ENCODE measurements around the gene SMIM11.
"Not testable (repeated sequence)": the region's sequence is repeated elsewhere in the genome, so short reads cannot be mapped to it uniquely, and the experiment has no call there.

SMIM11 gene

DNA sequence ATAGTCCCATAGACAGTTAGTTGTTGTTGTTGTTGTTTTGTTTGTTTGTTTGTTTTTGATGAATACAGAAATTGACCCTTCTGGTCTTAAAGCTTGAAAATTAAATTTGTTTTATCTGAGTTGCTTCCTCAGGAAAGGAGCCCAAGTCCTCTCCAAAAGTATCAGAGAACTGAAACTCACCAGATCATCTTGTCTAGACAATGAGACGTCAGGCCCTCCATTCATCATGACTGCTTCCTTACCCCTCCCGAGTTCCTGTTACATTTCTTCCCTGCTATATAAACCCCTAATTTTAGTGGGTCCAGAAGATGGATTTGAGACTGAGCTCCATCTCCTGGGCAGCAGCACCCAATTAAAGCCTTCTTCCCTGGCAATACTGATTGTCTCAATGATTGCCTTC is 31.4 kb downstream of the SMIM11 start:
- H3K36me3 Mint-ChIP-seq, H3K27me3 Mint-ChIP-seq, H3K27ac Mint-ChIP-seq, H3K9me3 Mint-ChIP-seq, H3K4me1 Mint-ChIP-seq, H3K4me3 Mint-ChIP-seq, CTCF ChIA-PET, DNase-seq: not testable (repeated sequence)

DNA sequence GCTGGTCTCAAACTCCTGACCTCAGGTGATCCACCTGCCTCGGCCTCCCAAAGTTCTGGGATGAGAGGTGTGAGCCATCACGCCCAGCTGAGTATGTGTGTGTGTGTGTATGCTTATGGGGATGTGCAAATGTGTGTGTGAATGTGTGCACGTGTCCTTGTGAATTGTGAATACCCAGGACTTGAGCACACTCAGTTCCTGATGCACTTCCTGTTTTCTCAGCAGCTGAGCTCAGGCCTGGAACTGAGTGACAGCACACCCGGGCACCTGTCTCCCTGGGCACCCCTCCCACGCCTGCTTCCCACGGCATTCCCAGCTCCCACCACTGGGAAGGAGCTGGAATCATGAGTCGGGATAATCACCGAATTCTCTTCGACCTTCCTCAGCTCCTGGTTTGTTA is 32.0 kb downstream of the SMIM11 start:
- H3K4me3 Mint-ChIP-seq, H3K9me3 Mint-ChIP-seq, H3K27ac Mint-ChIP-seq, H3K36me3 Mint-ChIP-seq, H3K4me1 Mint-ChIP-seq, DNase-seq, CTCF ChIA-PET, H3K27me3 Mint-ChIP-seq: not testable (repeated sequence)

DNA sequence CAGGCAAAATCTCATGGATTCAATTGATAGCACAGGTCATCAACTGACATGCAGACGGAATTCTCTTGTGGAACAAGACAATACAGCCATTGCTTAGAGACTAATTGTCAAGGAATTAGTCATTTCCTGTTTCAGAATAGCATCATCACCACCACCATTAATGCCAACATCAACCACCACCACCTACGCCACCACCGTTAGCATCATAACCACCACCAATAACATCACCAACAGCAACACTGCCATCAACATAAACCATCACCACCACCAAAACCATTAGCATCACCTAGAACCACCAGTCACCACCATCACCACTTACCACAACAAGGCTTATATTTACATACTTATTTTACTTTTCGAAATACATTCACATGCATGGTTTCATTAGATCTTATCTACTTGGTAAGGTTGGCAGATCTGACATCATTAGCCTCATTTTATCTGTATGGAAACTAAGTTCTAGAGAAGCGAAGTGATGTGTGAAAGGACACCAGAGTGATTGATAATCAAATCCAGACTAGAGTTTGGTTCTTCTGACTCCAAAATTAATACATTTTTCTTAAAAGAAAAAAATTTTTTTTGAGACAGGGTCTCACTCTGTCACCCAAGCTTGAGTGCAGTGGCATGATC is 42.3 kb downstream of the SMIM11 start:
- CTCF ChIA-PET, H3K27me3 Mint-ChIP-seq, H3K9me3 Mint-ChIP-seq, H3K27ac Mint-ChIP-seq, DNase-seq, H3K4me3 Mint-ChIP-seq, H3K36me3 Mint-ChIP-seq, H3K4me1 Mint-ChIP-seq: not testable (repeated sequence)

DNA sequence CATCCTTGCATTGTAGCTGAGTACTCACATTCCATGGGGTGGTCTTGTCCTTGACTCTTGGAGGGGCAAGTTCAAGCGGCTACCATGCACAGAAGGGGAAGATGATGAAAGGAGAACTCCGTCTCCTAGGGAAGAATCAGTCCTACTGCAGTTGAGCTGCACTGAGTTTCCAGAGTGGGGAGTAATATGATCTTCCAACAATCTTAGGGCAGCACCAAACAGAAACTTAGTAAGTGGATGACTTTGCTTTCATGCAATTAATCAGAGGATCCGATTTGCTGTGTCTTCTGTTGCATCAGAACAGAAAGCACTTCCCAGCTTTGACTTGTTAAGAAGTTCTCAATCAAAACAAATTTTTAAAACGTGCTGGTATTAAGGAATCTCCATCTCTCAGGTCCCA is 48.5 kb downstream of the SMIM11 start, which contains the start of gene SMIM34:
TSS of gene SMIM34 (minus strand) at position 147 of the 400 bp plus-strand sequence. CDS start at position 35, 112 bp downstream.
- CTCF ChIA-PET, H3K27me3 Mint-ChIP-seq: not testable (repeated sequence)

DNA sequence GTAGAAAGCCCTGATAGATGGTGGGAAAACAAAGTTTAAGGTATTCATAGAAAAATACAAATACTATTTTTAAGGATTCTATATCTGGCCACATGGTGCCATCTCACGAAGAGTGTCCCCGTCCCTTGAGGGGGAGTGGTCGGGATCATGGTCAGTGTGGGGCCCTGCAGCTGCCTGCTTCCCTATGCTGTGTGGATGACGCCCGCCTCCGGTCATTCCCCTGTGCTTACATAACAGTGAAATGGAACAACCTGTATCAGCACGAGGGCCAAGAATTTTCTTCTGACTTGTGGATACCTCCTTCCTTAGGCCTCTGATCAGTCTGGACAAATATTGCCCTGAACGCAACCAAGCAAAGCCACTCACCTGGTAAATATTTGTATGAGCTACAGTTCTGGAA is 52.0 kb downstream of the SMIM11 start:
- CTCF ChIA-PET, H3K4me1 Mint-ChIP-seq, H3K27me3 Mint-ChIP-seq, H3K9me3 Mint-ChIP-seq, H3K27ac Mint-ChIP-seq, DNase-seq, H3K4me3 Mint-ChIP-seq, H3K36me3 Mint-ChIP-seq: not testable (repeated sequence)

More for the DNA sequence above, 48.5 kb downstream of the SMIM11 start, which contains the start of gene SMIM34:
- H3K4me3 Mint-ChIP-seq, H3K27ac Mint-ChIP-seq, H3K4me1 Mint-ChIP-seq, H3K9me3 Mint-ChIP-seq, H3K36me3 Mint-ChIP-seq, DNase-seq: not testable (repeated sequence)

DNA sequence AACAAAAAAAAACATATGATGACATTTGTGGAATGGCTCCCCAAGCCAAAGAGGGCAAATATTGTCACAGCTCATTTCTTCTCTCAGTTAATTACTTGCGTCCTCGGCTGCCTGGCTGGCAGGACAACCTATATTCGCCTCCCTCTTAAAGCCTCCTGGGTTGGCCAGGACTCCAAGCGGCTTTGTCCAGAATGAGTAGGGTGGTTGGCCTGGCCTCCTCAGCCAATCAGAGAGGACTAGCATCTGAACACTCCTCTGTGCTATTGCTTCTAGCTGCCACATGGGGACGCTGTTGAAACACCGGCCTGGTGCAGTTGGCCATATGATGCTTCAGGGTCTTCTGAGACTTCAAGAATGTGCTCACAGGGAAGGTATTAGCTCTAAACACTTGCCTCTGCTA is 53.1 kb downstream of the SMIM11 start:
- DNase-seq, H3K36me3 Mint-ChIP-seq, H3K27me3 Mint-ChIP-seq, H3K4me1 Mint-ChIP-seq, H3K9me3 Mint-ChIP-seq, H3K27ac Mint-ChIP-seq, H3K4me3 Mint-ChIP-seq, CTCF ChIA-PET: not testable (repeated sequence)

DNA sequence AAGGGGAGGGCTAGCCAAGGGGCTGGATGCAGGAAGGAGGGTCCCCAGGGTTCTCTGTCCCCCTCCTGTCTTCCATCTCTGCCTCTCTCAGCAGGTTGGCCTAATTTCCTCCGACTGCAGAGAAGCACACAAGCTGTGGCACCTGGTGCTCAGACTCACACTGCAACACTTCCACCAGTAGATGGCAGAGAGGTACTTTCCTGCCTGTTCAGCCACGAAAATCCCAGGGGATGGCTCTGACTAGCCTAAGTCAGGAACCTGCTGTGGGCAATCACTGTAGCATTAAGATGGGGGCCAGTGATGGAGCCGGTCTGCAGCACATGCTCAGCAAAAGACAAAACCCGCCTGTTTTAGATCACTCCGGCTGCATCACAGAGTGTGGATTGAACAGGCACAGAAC is 54.4 kb downstream of the SMIM11 start:
- H3K9me3 Mint-ChIP-seq, H3K27ac Mint-ChIP-seq, H3K4me3 Mint-ChIP-seq, H3K27me3 Mint-ChIP-seq, H3K36me3 Mint-ChIP-seq, H3K4me1 Mint-ChIP-seq, DNase-seq, CTCF ChIA-PET: not testable (repeated sequence)

Data from activated naive CD4-positive, alpha-beta T cell treated with anti-CD3 and anti-CD28 coated beads, Interleukin-2, amount 10 ng/mL, durations not matched to agents 7 days and 5 days (primary cell).